T-helper 2 cell (primary cell): ENCODE results near the gene LTBP3.
A peak's percentile ranks its signal among the peaks of the same experiment; 100 is the strongest.

ENCODE experiments used
- DNase-seq, 5 experiments: peaks; one replicate each; pipeline versions ENCODE4 v3.0.0 to v3.0.0-alpha.2; 2012 to 2022

The LTBP3 gene

GRCh38 chr11:65571420-65571819, 13.3 kb upstream of the LTBP3 start:
- no peak for DNase-seq

- DNase-seq = peak; percentile 95 to 100 (median 98)
Measured at GRCh38 chr11:65569973-65570918, 12.1 kb upstream of the LTBP3 start, which contains the start of gene ZNRD2. Gene ZNRD2 (plus strand): TSS chr11:65570477. CDS start chr11:65570492, 15 bp downstream.

GRCh38 chr11:65569164-65569972, 11.2 kb upstream of the LTBP3 start:
- DNase-seq = no peak

GRCh38 chr11:65565624-65566453, 7.7 kb upstream of the LTBP3 start:
- DNase-seq = peak in 2 of 5 experiments; percentile 66 to 76

GRCh38 chr11:65564879-65565559, 6.9 kb upstream of the LTBP3 start:
- DNase-seq = peak in 1 of 5 experiments; percentile 57

GRCh38 chr11:65563601-65564000, 5.4 kb upstream of the LTBP3 start:
- no peak for DNase-seq

- DNase-seq = no peak
Measured at GRCh38 chr11:65562788-65563187, 4.6 kb upstream of the LTBP3 start.

- DNase-seq = no peak
Measured at GRCh38 chr11:65562020-65562419, 3.9 kb upstream of the LTBP3 start.

GRCh38 chr11:65560555-65561418, 2.6 kb upstream of the LTBP3 start:
- DNase-seq = no peak

GRCh38 chr11:65559951-65560537, 1.9 kb upstream of the LTBP3 start:
- no peak for DNase-seq

- DNase-seq = no peak
Measured at GRCh38 chr11:65559535-65559934, 1.4 kb upstream of the LTBP3 start.

GRCh38 chr11:65558930-65559509, 861 bp upstream of the LTBP3 start:
- no peak for DNase-seq

- DNase-seq = peak in 1 of 5 experiments; percentile 37
Measured at GRCh38 chr11:65557280-65558001, 718 bp downstream of the LTBP3 start.

- DNase-seq = no peak
Measured at GRCh38 chr11:65556470-65557279, 1.5 kb downstream of the LTBP3 start.

GRCh38 chr11:65555693-65556231, 2.4 kb downstream of the LTBP3 start:
- no peak for DNase-seq

GRCh38 chr11:65554842-65555430, 3.2 kb downstream of the LTBP3 start:
- no peak for DNase-seq

GRCh38 chr11:65554057-65554818, 3.9 kb downstream of the LTBP3 start:
- DNase-seq = peak in 1 of 5 experiments; percentile 72
